Activated naive CD4-positive, alpha-beta T cell treated with anti-CD3 and anti-CD28 coated beads, Interleukin-2, amount 50 U/mL, for 72 hours (primary cell): ENCODE data around the gene ARHGAP10. TPM values are rescaled to one million over a fixed set of nuclear protein-coding genes. Genes with fewer than 3 reads are reported as not detected.

Experiments
- ATAC-seq, 2 donors: fragments of 150-1000 bp; cut with Tn5 transposase; 2 replicates each; pipeline ENCODE4 v1.10.0; 2021; ENCODE audit warnings: mild to moderate bottlenecking in 2 of 2, moderate library complexity in 2 of 2
- DNase-seq, 2 donors: peaks; one replicate each; pipeline ENCODE4 v3.0.0; 2021 to 2022; ENCODE audit warnings: low spot score in 2 of 2
- H3K27ac Mint-ChIP-seq, 2 donors: one replicate each; pipeline ENCODE4 v1.8.0; 2022; ENCODE audit warnings: mild to moderate bottlenecking in 2 of 2, mixed read lengths in 2 of 2
- H3K36me3 Mint-ChIP-seq, 2 donors: one replicate each; pipeline ENCODE4 v1.8.0; 2022; ENCODE audit warnings: mixed read lengths in 2 of 2
- H3K9me3 Mint-ChIP-seq, 2 donors: one replicate each; pipeline ENCODE4 v1.8.0; 2022; ENCODE audit warnings: mixed read lengths in 2 of 2
- total RNA-seq, 2 donors: library from RNA; stranded (reverse); gene quantifications; one replicate each; pipeline ENCODE4 v1.2.3, GENCODE V29; 2022

The ARHGAP10 gene
- total RNA-seq, 2 donors from 2014 or later: 2.9 to 6.4 TPM

- ATAC-seq: no peak
- no peak overlapping the region for H3K27ac Mint-ChIP-seq
Measured at GRCh38 chr4:147824884-147825283, 93.0 kb downstream of the ARHGAP10 start.

GRCh38 chr4:147825451-147826287, 93.8 kb downstream of the ARHGAP10 start:
- ATAC-seq: no peak
- Mint-ChIP-seq H3K9me3 (no peaks in the 10 kb centered on the region), H3K36me3 (no peaks in the 10 kb centered on the region), H3K27ac (no peak overlapping the region)
- no peak for DNase-seq

More at GRCh38 chr4:147824884-147825283, 93.0 kb downstream of the ARHGAP10 start:
- H3K9me3 Mint-ChIP-seq: no peaks in the 10 kb centered on the region
- H3K36me3 Mint-ChIP-seq: no peaks in the 10 kb centered on the region
- no peak for DNase-seq

- DNase-seq (no peak), ATAC-seq (no peak)
- Mint-ChIP-seq H3K27ac (no peak overlapping the region), H3K36me3 (no peaks in the 10 kb centered on the region), H3K9me3 (no peaks in the 10 kb centered on the region)
Measured at GRCh38 chr4:147826288-147826646, 94.4 kb downstream of the ARHGAP10 start.

- Mint-ChIP-seq H3K9me3 (no peaks in the 10 kb centered on the region), H3K27ac (no peak overlapping the region), H3K36me3 (no peaks in the 10 kb centered on the region)
- ATAC-seq (no peak), DNase-seq (no peak)
Measured at GRCh38 chr4:147828331-147828905, 96.5 kb downstream of the ARHGAP10 start.

- no peaks in the 10 kb centered on the region for H3K36me3 Mint-ChIP-seq
- no peak for ATAC-seq
- H3K27ac Mint-ChIP-seq: no peak overlapping the region
- no peak for DNase-seq
- no peaks in the 10 kb centered on the region for H3K9me3 Mint-ChIP-seq
Measured at GRCh38 chr4:147829401-147830101, 97.7 kb downstream of the ARHGAP10 start.

- ATAC-seq (no peak), DNase-seq (no peak)
- Mint-ChIP-seq H3K36me3 (no peaks in the 10 kb centered on the region), H3K27ac (no peak overlapping the region), H3K9me3 (no peaks in the 10 kb centered on the region)
Measured at GRCh38 chr4:147830102-147830463, 98.2 kb downstream of the ARHGAP10 start.

GRCh38 chr4:147830987-147831386, 99.1 kb downstream of the ARHGAP10 start:
- no peak for DNase-seq
- H3K27ac Mint-ChIP-seq: no peak overlapping the region
- no peaks in the 10 kb centered on the region for H3K9me3 Mint-ChIP-seq
- H3K36me3 Mint-ChIP-seq: no peaks in the 10 kb centered on the region
- ATAC-seq: no peak

- no peak overlapping the region for H3K27ac Mint-ChIP-seq
- DNase-seq (no peak), ATAC-seq (peak; percentile 55 to 67)
- H3K9me3 Mint-ChIP-seq: no peaks in the 10 kb centered on the region
- H3K36me3 Mint-ChIP-seq: no peaks in the 10 kb centered on the region
Measured at GRCh38 chr4:147831551-147832171, 99.8 kb downstream of the ARHGAP10 start.

GRCh38 chr4:147833254-147833653, 101.4 kb downstream of the ARHGAP10 start:
- DNase-seq (no peak), ATAC-seq (peak in 1 of 2 donors; percentile 80)
- no peak overlapping the region for H3K27ac Mint-ChIP-seq
- no peaks in the 10 kb centered on the region for H3K36me3 Mint-ChIP-seq
- no peaks in the 10 kb centered on the region for H3K9me3 Mint-ChIP-seq

GRCh38 chr4:147833741-147834140, 101.9 kb downstream of the ARHGAP10 start:
- H3K36me3 Mint-ChIP-seq: no peaks in the 10 kb centered on the region
- DNase-seq: no peak
- no peaks in the 10 kb centered on the region for H3K9me3 Mint-ChIP-seq
- ATAC-seq: no peak
- no peak overlapping the region for H3K27ac Mint-ChIP-seq

- Mint-ChIP-seq H3K27ac (peak overlapping the region in 1 of 2 donors; percentile 57), H3K9me3 (no peaks in the 10 kb centered on the region), H3K36me3 (no peaks in the 10 kb centered on the region)
- DNase-seq (no peak), ATAC-seq (no peak)
Measured at GRCh38 chr4:147834480-147834879, 102.6 kb downstream of the ARHGAP10 start.

GRCh38 chr4:147836807-147837206, 104.9 kb downstream of the ARHGAP10 start:
- Mint-ChIP-seq H3K27ac (no peak overlapping the region), H3K36me3 (no peaks in the 10 kb centered on the region), H3K9me3 (no peaks in the 10 kb centered on the region)
- DNase-seq (no peak), ATAC-seq (no peak)

- Mint-ChIP-seq H3K27ac (no peak overlapping the region), H3K9me3 (no peaks in the 10 kb centered on the region), H3K36me3 (no peaks in the 10 kb centered on the region)
- no peak for DNase-seq
- no peak for ATAC-seq
Measured at GRCh38 chr4:147837435-147837834, 105.5 kb downstream of the ARHGAP10 start.

GRCh38 chr4:147837854-147838253, 106.0 kb downstream of the ARHGAP10 start:
- H3K36me3 Mint-ChIP-seq: no peaks in the 10 kb centered on the region
- no peak for ATAC-seq
- no peaks in the 10 kb centered on the region for H3K9me3 Mint-ChIP-seq
- DNase-seq: no peak
- H3K27ac Mint-ChIP-seq: no peak overlapping the region

- no peaks in the 10 kb centered on the region for H3K9me3 Mint-ChIP-seq
- ATAC-seq: no peak
- H3K27ac Mint-ChIP-seq: no peak overlapping the region
Measured at GRCh38 chr4:147839200-147839599, 107.3 kb downstream of the ARHGAP10 start.

GRCh38 chr4:147839663-147840062, 107.8 kb downstream of the ARHGAP10 start:
- no peak overlapping the region for H3K27ac Mint-ChIP-seq
- no peak for ATAC-seq
- no peaks in the 10 kb centered on the region for H3K36me3 Mint-ChIP-seq
- no peaks in the 10 kb centered on the region for H3K9me3 Mint-ChIP-seq
- no peak for DNase-seq

More at GRCh38 chr4:147839200-147839599, 107.3 kb downstream of the ARHGAP10 start:
- no peaks in the 10 kb centered on the region for H3K36me3 Mint-ChIP-seq
- no peak for DNase-seq
